Adrenal gland (tissue), 12 donors: ENCODE data around the gene PLEKHG4B. TPM values are rescaled to one million over a fixed set of nuclear protein-coding genes. Genes with fewer than 3 reads are reported as not detected.

Source experiments
- DNase-seq, 7 donors: peaks; one replicate each; pipeline ENCODE4 v3.0.0-alpha.2; 2019 to 2020
- H3K27ac ChIP-seq, 5 donors: fragments of 200-600 bp; sonication (generic) in 4 of 5; 1 replicate in 3 of 5; 2 replicates in 2 of 5; pipeline versions ENCODE4 v1.5.1 to v1.8.0; 2016 to 2020; ENCODE audit warnings: mild to moderate bottlenecking in 1 of 5
- H3K27me3 ChIP-seq: fragments of 200-600 bp; 2 replicates; pipeline ENCODE4 v1.8.0; 2021
- H3K36me3 ChIP-seq, 2 donors: fragments of 200-600 bp; replicated peaks in 1 of 2; 1 replicate in 1 of 2; 2 replicates in 1 of 2; pipeline versions ENCODE4 v1.5.1 to v1.8.0; 2018 to 2022
- H3K4me1 ChIP-seq, 2 donors: fragments of 200-600 bp; replicated peaks in 1 of 2; 1 replicate in 1 of 2; 2 replicates in 1 of 2; pipeline versions ENCODE4 v1.5.1 to v1.8.0; 2018 to 2021
- H3K4me3 ChIP-seq, 4 donors: fragments of 200-600 bp; sonication (generic) in 3 of 4; one replicate each; pipeline ENCODE4 v1.5.1; 2016 to 2018
- H3K9me3 ChIP-seq, 3 donors: fragments of 200-600 bp; sonication (generic) in 1 of 3; replicated peaks in 1 of 3; 1 replicate in 2 of 3; 2 replicates in 1 of 3; pipeline versions ENCODE4 v1.5.1 to v1.8.0; 2016 to 2021
- CTCF ChIP-seq, 6 experiments: fragments of 450-650 bp in 4 of 6; fragments of 200-600 bp in 2 of 6; sonication (generic) in 1 of 6; IDR thresholded peaks; 1 replicate in 5 of 6; 2 replicates in 1 of 6; pipeline versions ENCODE4 v1.5.1 to v1.8.0; 2016 to 2021; ENCODE audit warnings: antibody characterized with exemption in 6 of 6, mild to moderate bottlenecking in 2 of 6, moderate library complexity in 1 of 6
- POLR2A ChIP-seq, 2 donors: fragments of 450-650 bp; IDR thresholded peaks; one replicate each; pipeline ENCODE4 v1.6.1; 2017; ENCODE audit warnings: antibody characterized with exemption in 2 of 2, mild to moderate bottlenecking in 2 of 2, moderate library complexity in 1 of 2
- WGBS, 4 donors: extraction: QIAGEN DNeasy Blood & Tissue Kit in 2 of 4; methylation state at CpG; one replicate each; pipeline versions ENCODE4 v1.1.5 to v1.1.7; 2013 to 2017; 5-methylcytosine and 5-hydroxymethylcytosine counted together
- intact Hi-C, 2 donors: fragments of 100-400 bp; cut with DNase I; formaldehyde crosslinking; loops; one replicate each; pipeline versions ENCODE4 v1.14.1 to v1.15.0; 2022 to 2023
- polyA plus RNA-seq, 3 donors: library from polyadenylated mRNA; stranded (reverse); fragments of 200-250 nt in 2 of 3; fragments of 350-450 nt in 1 of 3; fragmentation: Illumina TruSeq in 1 of 3; extraction: RNeasy Lipid Tissue Mini Kit (QIAGEN cat#74804) in 1 of 3; gene quantifications; one replicate each; pipeline ENCODE4 v1.2.3, GENCODE V29; 2013 to 2014
- total RNA-seq, 9 donors: library from RNA; depleted of rRNA in 4 of 9; stranded (reverse); fragments of >200 nt in 4 of 9; fragments of 120-200 nt in 1 of 9; fragmentation: NEBNext Ultra II Directional in 1 of 9; extraction: Animal tissue kit (Norgen Biotek cat#: 25700) in 1 of 9; gene quantifications; one replicate each; pipeline versions ENCODE4 v1.1.0 to v1.2.4, GENCODE V29; 2013 to 2023
- donor health status: healthy with polysubstance abuse.
- donor health status: Bipolar disorder and iron deficiency.
- donor health status: DM: yes; HTN: yes; CAD: no.
- donor health status: DM: no; HTN: no; CAD: no.
- donor health status: DM: no; HTN: no; CAD: no.
- donor health status: DM: yes; HTN: yes; CAD: no.

The PLEKHG4B gene
- total and polyA plus RNA-seq, 12 donors = 0.03 to 3.4 (median 0.12) TPM

- H3K4me1 ChIP-seq = no peaks in the 10 kb centered on the region
- no peaks in the 10 kb centered on the region for H3K9me3 ChIP-seq
- H3K27ac ChIP-seq = no peak overlapping the region
- H3K27me3 ChIP-seq = no peaks in the 10 kb centered on the region
- TF ChIP-seq POLR2A (IDR thresholded peaks at IDR 0.05) (no peak), CTCF (IDR thresholded peaks at IDR 0.05) (no peak)
- H3K36me3 ChIP-seq = no peaks in the 10 kb centered on the region
- H3K4me3 ChIP-seq = no peak overlapping the region
- intact Hi-C loops = no loop called here
- DNase-seq = no peak
- WGBS, 4 donors = 68 to 78% (median 70%) methylated on average over 5 of the region's 5 CpGs
Observed at GRCh38 chr5:178110-178509, 86.1 kb downstream of the PLEKHG4B start.

DNA sequence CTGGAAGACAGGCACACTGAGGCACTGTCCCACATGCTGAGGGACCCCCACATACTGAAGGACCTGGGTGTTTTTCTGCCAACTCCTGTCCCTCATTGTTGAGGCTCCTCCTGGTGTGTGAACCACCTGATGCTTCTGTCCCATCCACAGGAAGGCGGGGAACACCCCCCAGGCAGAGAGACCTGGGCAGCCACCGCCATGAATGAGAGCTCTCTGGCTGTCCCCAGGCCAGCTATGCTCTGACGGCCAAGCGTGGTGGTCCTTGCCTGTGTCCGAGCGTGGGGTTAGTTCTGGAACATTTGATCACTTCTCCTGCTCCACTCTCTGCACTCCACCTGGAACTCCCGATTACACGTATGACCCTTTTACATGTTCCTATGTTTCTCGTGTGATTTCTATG lies 87.4 kb downstream of the PLEKHG4B start:
- DNase-seq = no peak
- intact Hi-C loops = no loop called here
- H3K9me3 ChIP-seq = no peaks in the 10 kb centered on the region
- WGBS, 4 donors = 82 to 87% (median 85%) methylated on average over 9 of the region's 9 CpGs
- no peak overlapping the region for H3K27ac ChIP-seq
- H3K4me1 ChIP-seq = no peaks in the 10 kb centered on the region
- H3K27me3 ChIP-seq = no peaks in the 10 kb centered on the region
- TF ChIP-seq POLR2A (IDR thresholded peaks at IDR 0.05) = no peak
- TF ChIP-seq CTCF (IDR thresholded peaks at IDR 0.05) = no peak
- H3K4me3 ChIP-seq = no peak overlapping the region
- H3K36me3 ChIP-seq = no peaks in the 10 kb centered on the region

GRCh38 chr5:180286-180918 lies 88.4 kb downstream of the PLEKHG4B start:
- Histone ChIP-seq H3K4me3 (no peak overlapping the region), H3K36me3 (no peaks in the 10 kb centered on the region), H3K4me1 (no peaks in the 10 kb centered on the region), H3K9me3 (no peaks in the 10 kb centered on the region), H3K27ac (no peak overlapping the region), H3K27me3 (no peaks in the 10 kb centered on the region)
- TF ChIP-seq CTCF (IDR thresholded peaks at IDR 0.05) (no peak), POLR2A (IDR thresholded peaks at IDR 0.05) (no peak)
- intact Hi-C loops = no loop called here
- no peak for DNase-seq
- WGBS, 4 donors = 70 to 81% (median 76%) methylated on average over 13 of the region's 13 CpGs

DNA sequence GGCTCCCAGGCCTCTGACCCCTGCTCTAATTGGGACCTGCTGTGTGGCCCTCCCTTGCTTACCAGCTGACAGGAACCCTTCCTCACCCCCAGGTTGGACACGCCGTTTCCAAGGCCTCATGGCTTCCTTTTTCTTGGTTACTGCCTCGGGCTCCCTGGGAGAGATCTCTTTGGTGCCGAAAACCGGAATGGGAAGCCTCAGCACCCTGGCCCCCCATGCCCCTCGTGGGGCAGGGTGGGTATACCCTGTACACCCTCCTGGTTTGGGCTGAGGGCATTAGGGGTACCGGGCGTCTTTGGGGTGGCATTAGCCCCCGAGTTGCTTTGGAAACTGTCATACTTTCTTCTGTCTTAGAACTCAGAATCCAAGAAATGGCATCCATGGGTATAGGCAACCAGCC lies 89.2 kb downstream of the PLEKHG4B start:
- WGBS, 4 donors = 86 to 92% (median 88%) methylated on average over 8 to 9 of the region's 9 CpGs
- TF ChIP-seq POLR2A (IDR thresholded peaks at IDR 0.05) (no peak), CTCF (IDR thresholded peaks at IDR 0.05) (no peak)
- H3K4me3 ChIP-seq = no peak overlapping the region
- DNase-seq = no peak
- H3K27ac ChIP-seq = no peak overlapping the region
- no peaks in the 10 kb centered on the region for H3K4me1 ChIP-seq
- no peaks in the 10 kb centered on the region for H3K9me3 ChIP-seq
- intact Hi-C loops = no loop called here
- H3K27me3 ChIP-seq = no peaks in the 10 kb centered on the region
- H3K36me3 ChIP-seq = no peaks in the 10 kb centered on the region
